H7 (cell line): ENCODE measurements around the gene LENEP. TPM values are rescaled to one million over a fixed set of nuclear protein-coding genes. Genes with fewer than 3 reads are reported as not detected.

Experiments used
- DNase-seq: peaks from one replicate; pipeline ENCODE4 v3.0.0; 2012
- H3K27me3 ChIP-seq: 2 replicates; pipeline ENCODE4 v1.6.0; 2011; ENCODE audit warnings: mild to moderate bottlenecking, low read length; ENCODE audit not compliant: control insufficient read depth, insufficient read depth
- H3K36me3 ChIP-seq: replicated peaks from 2 replicates; pipeline ENCODE4 v1.5.1; 2011; ENCODE audit warnings: low read length; ENCODE audit not compliant: control insufficient read depth, insufficient read depth
- H3K4me3 ChIP-seq: 2 replicates; pipeline ENCODE4 v1.5.1; 2011; ENCODE audit warnings: low read depth, mild to moderate bottlenecking, control low read depth, low read length, moderate library complexity; ENCODE audit not compliant: insufficient read depth
- total RNA-seq: library from RNA; depleted of rRNA; stranded (reverse); fragments of >200 nt; shearing (Covaris generic); gene quantifications from 2 replicates; pipeline ENCODE4 v1.2.3, GENCODE V29; 2014

Gene LENEP
- total RNA-seq, 1 experiment from 2014 or later = 0.21 TPM

DNA sequence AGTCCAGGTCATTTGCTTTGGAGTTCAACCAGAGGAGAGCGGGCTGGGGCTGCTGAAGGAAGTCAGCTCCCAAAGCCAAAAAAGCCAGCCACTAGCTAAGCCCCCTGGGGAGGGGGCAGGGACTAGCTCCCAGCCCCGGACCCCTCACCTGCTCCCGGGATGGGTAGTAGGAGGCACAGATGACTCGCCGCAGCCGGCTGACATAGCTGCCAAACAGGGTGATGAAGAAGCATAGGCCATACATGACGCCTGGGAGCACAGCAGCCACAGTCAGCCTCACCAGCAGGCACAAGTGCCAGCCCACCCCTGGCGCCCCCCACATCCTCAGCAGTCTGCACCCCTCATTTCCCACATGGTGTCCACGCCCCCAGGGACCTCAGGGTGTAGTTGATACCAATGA lies 32.8 kb downstream of the LENEP start:
- DNase-seq = peak; percentile 64

DNA sequence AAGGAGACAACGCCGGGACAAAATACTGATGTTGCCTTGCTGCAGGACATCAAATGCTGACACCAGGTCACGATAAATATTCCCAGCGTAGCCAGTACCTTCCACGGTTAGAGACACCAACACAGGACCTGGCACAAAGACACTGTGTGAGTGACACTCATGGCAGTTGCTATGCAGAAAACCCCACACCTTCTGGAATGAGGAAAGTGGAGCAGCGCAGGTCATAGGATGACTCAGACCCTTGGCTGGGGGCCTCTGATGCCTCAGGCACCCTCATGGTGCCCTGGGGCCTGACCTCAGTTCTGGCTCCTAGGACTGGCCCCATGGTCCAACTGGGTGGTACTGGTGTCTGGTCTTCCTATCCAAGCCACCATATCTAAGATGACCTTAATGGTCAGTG lies 33.2 kb downstream of the LENEP start:
- H3K36me3 ChIP-seq = no peaks in the 10 kb centered on the region
- DNase-seq = no peak
- H3K27me3 ChIP-seq = no peaks in the 10 kb centered on the region; the same call in 1 of the 2 replicates

More for the DNA sequence above, 32.8 kb downstream of the LENEP start:
- Histone ChIP-seq H3K4me3 (no peak overlapping the region), H3K36me3 (no peaks in the 10 kb centered on the region), H3K27me3 (no peaks in the 10 kb centered on the region; the same call in 1 of the 2 replicates)

DNA sequence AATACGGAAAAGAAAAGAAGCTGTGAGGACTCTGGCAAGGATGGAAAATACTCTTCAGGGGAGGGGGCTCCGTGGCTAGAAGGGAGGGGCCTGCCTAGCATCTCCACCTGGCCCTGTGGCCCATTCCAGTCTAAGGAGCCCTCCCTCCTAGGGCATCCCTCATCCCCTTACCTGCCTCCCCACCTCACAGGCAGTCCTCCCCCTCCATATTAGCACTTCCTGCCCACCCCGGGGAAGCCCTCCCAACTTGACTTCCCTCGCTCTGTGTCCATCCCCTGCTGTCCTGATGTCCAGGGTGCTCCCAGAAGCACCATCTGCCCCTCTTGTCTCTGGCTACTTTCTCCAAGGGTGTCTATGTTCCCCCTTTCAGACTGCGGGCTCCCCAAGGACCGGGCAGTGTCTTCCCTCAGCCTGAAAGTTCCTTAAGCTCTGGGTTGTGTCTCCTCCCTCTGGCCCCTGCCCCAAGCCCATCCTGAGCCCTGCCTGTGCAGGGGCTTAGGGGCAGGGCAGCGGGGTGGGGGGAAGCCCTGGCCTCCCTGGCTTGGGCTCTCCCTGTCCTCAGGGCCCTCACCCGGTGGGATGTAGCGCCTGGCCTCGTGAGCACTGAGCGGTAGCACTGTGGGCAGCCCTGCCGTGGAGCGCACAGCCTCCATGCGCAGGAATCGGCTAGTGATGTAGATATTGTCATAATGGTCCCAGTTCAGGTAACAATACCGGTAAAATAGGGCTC lies 36.3 kb downstream of the LENEP start:
- H3K27me3 ChIP-seq = no peaks in the 10 kb centered on the region
- H3K4me3 ChIP-seq = no peak overlapping the region
- H3K36me3 ChIP-seq = no peaks in the 10 kb centered on the region
- DNase-seq = no peak

More for the DNA sequence above, 33.2 kb downstream of the LENEP start:
- no peak overlapping the region for H3K4me3 ChIP-seq

DNA sequence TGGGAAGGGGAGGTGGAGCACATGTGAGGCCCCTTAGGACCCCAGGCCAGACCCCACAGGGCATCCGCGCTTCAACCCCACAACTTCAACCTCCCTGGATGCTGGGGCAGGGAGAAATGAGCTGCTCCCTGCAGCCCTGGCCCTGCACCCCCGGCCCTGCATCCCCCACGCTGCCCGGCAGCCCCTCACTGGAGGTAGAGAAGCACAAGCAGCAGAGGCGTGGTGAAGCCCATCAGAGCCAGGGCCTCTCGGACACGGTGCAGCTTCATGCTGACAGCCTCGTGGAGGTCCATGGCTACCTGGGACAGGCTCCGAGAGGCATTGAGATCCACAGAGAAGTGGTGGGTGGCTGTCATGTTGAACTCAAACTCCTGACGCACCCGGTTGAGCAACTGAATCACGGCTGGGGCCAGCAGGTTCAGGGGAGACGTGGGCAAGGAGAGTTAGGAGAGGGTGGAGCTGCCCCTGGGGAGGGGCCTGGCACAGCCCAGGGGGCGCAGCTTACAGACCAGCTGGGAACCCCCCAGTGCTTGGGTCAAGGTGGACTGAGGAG lies 36.9 kb downstream of the LENEP start:
- no peaks in the 10 kb centered on the region for H3K27me3 ChIP-seq
- no peaks in the 10 kb centered on the region for H3K36me3 ChIP-seq
- DNase-seq = no peak
- H3K4me3 ChIP-seq = no peak overlapping the region

DNA sequence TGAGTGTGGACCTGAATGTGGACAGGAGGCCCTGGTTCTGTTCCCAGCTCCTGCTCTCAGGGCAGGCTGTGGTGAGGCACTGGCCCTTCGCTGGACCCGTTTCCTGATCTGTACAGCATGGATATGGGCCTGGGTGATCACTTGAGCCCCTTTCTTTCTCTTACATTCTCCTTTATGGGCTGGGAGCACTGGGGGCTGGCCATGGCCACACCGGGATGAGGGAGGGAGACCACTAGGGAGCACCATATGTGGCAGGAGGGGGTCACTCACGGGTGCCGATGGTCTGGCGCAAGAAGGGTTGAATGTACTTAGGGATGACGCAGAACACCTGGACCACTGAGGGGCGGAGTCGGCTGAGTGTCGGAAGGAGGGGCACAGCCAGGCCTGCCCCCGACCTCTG lies 37.5 kb downstream of the LENEP start:
- DNase-seq = no peak
- H3K4me3 ChIP-seq = no peak overlapping the region
- no peaks in the 10 kb centered on the region for H3K27me3 ChIP-seq
- no peaks in the 10 kb centered on the region for H3K36me3 ChIP-seq

DNA sequence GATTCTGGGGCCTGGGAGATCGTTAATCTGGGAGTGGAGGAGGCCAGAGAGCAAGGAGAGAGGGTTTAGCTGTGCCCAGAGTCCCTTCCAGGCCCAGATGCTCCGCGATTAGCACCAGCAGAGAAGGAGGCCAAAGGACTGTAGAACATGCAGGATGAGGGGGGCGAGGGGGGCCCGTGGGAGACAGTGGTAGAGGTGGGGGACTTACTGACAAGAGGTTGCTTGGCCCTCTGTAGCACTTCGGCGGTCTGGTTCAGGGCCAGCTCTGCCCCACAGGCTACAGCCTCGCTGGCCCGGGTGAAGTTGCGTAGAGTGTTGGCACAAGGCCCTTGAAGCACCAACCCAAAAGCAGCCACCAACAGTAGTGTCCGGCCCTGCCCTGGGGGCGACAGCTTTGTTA lies 39.5 kb downstream of the LENEP start:
- H3K4me3 ChIP-seq = no peak overlapping the region
- no peak for DNase-seq

DNA sequence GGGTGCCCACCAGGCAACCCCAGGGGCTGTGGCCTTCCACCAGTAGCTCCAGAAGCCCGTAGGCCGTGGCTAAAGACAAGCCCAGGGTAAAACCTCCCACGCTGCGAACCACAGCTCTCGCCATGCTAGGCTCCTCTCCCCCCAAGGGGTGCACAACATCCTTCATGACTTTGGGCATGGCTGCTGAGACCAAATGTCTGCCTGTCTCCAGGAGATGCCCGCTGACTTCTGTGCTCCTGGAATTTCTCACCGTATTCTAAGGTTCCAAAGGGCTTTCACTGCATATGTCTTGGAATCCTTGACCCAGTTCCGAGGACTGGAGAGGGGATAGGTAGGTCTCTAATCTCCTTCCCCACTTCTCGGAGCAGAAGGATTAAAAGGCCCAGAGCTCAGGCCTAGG lies 40.1 kb downstream of the LENEP start, which contains the start of the genes DCST1 and DCST2:
TSS of gene DCST1 (plus strand) at position 301 of the 400 bp plus-strand sequence. CDS start 213 bp downstream, outside the sequence.
TSS of gene DCST2 (minus strand) at position 258 of the 400 bp plus-strand sequence. CDS start at position 178, 80 bp downstream.
- no peak within 1 kb of the TSS for H3K4me3 ChIP-seq
- H3K27me3 ChIP-seq = peaks cover 3% of the 10 kb centered on the region; the same call in 1 of the 2 replicates
- no peaks in the 10 kb centered on the region for H3K36me3 ChIP-seq
- DNase-seq = no peak

More for the DNA sequence above, 39.5 kb downstream of the LENEP start:
- no peaks in the 10 kb centered on the region for H3K36me3 ChIP-seq
- no peaks in the 10 kb centered on the region for H3K27me3 ChIP-seq

DNA sequence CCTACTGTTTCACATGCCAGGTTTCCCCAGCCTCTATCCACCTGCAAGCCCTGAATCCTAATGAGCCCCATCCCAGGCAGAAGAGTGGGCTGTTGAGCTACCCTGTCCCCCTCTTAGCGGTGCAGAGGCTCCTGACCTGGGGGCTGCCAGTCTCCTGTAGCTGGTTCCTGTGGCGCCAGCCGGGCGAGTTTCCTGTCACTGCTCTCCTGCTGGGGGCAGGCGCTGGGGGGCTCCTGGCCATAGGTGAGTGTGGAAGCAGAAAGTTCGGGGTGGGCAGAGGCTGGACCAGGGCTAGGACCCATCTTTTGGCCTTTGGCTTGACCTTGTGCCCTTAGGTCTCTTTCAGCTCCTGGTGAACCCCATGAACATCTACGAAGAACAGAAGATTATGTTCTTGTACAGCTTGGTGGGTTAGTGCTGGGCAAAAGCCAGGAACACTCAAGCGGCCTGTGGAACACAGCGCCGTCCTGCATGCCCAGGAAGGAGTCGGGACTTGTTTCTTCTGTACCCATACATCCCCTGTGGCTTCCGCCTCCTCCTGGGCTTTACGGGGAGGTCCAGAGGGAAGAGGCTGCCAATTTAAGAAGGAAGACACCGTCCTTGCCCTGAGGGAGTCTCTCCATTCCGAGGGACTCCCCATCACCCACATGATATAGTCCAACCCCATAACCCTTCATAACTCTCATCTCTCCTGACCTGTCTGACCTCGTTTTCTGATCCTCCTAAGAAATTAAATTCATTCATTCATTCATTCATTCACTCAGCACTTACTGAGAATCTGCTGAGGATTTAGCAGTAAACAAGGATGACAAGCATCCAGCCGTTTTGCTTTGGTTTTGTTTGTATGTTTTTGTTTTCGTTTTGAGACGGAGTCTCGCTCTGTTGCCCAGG lies 41.2 kb downstream of the LENEP start:
- H3K27me3 ChIP-seq = peaks cover 6% of the 10 kb centered on the region
- H3K36me3 ChIP-seq = no peaks in the 10 kb centered on the region
- peak; percentile 38 for DNase-seq

DNA sequence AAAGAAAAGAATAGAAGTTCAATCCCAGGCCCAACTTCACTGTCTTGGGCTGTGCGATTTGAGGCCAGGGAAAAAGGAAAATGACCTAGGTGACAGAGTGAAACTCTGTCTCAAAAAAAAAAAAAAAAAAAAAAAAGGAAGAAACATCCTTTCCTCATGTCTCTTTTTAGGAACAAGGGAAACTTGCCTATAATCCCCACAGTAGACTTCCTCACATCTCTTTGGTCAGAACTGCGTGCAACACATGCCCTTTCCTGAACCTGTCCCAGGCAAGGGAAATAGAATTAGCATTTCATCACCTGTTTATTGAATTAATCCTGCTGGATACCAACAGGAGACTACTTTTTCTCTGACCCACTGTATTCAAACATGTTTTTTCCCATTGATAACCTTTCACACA lies 42.5 kb downstream of the LENEP start:
- H3K4me3 ChIP-seq = no peak overlapping the region
- no peaks in the 10 kb centered on the region for H3K36me3 ChIP-seq
- H3K27me3 ChIP-seq = peaks cover 6% of the 10 kb centered on the region
- no peak for DNase-seq

More for the DNA sequence above, 41.2 kb downstream of the LENEP start:
- no peak overlapping the region for H3K4me3 ChIP-seq

DNA sequence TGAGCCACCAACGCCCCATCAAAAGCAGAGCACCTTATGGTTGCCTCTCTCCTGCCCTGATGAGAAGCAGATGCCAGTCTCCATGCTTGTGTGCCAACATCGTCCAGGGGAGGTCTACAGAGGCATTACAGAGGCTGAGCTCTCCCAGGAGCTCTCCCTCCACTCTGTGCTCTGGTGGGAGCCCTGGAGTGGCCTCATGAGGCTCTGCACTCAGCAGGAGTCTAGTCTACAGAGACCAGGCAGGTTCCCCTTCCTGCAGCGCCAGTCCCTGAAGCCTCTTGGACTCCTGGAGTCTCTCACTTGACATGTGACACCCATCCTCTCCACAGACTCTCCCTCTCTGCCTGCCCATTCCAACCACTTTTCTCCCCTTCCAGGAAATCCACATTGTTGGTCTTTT lies 43.7 kb downstream of the LENEP start:
- no peak overlapping the region for H3K4me3 ChIP-seq
- H3K27me3 ChIP-seq = peaks cover 6% of the 10 kb centered on the region
- no peak for DNase-seq
- no peaks in the 10 kb centered on the region for H3K36me3 ChIP-seq

DNA sequence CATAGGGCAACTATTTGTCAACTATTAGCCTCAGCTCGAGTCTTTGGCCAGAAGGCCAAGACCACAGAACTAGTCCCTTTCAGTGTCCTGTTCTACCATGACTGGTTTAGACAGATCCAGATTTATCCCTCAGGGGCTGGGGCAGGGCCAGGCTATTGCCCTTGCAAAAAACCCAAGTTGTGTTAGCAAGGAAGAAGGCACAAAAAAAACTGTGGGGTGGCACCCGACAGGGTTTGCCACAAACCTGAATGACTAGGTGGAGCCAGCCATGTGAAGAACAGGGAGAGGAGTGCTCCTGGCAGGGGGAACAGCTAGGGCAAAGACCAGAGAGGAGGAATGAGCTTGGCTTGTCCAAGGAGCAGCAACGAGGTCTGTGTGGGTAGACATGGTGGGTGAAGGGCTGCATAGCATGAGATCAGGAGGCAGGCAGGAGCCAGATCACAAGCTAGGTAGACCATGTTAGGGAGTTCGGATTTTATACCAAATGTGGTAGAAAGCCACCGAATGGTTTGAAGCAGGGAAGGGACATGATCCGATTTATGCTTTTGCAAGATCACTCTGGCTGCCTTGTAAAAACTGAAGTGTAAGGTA lies 44.6 kb downstream of the LENEP start:
- DNase-seq = no peak

DNA sequence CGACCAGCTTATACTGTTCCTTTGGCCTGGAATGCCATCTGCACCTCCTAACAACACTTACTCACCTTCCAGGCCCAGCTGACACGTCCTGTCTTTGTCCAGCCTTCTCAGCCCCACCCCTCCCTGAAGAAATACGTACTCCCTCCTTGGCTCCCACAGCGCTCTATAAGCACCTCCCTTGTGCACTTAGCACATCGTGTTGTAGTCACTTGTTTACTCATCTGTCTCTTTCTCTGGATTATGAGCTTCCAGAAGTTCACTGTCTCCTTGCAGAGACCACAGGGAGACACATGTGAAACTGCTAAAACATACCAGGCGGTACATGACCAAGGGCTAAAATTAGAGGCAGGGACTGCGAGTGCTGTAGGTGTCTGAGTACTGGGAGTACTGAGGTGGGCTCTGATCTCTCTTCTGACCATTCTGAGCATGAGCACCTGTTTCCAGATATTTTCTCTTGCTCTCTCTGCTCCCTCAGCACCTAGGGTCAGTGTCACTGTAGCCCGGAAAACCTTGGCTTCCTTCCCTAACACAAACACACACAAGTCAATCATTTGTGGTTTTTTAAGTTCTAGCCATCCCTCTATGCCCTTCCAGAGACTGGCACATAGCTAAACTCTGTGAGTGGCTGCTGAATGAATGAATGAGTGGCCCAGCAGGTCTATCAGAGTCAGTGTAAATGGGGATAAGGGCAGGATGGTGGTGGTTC lies 45.4 kb downstream of the LENEP start:
- peaks cover 9% of the 10 kb centered on the region for H3K27me3 ChIP-seq
- DNase-seq = no peak
- H3K4me3 ChIP-seq = no peak overlapping the region
- H3K36me3 ChIP-seq = no peaks in the 10 kb centered on the region

More for the DNA sequence above, 44.6 kb downstream of the LENEP start:
- Histone ChIP-seq H3K27me3 (peaks cover 6% of the 10 kb centered on the region), H3K36me3 (no peaks in the 10 kb centered on the region), H3K4me3 (no peak overlapping the region)

DNA sequence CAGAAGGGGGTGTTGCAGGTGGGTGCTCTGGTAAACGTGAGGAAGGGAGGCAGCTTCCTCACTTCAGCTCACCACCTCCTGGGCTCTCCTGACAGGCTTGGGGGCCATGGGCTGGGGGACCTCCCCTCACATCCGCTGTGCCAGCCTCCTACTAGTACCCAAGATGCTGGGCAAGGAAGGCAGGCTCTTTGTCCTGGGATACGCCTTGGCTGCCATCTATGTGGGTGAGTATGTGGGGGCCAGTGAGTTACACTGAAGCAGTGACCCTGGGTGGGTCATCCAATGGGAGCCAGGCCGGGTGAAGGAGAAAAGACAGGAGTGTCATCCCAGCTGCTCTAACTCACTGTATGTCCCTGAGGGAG lies 45.9 kb downstream of the LENEP start:
- DNase-seq = no peak
- no peaks in the 10 kb centered on the region for H3K36me3 ChIP-seq

More for the DNA sequence above, 45.9 kb downstream of the LENEP start:
- peaks cover 9% of the 10 kb centered on the region for H3K27me3 ChIP-seq
- H3K4me3 ChIP-seq = no peak overlapping the region
